ENCODE results near the gene ALPK1. TPM values are rescaled to one million over a fixed set of nuclear protein-coding genes. Genes with fewer than 3 reads are reported as not detected.
A peak's percentile ranks its signal among the peaks of the same experiment; 100 is the strongest.
"Not testable (repeated sequence)": the region's sequence is repeated elsewhere in the genome, so short reads cannot be mapped to it uniquely, and the experiment has no call there.

ALPK1 gene
- total RNA-seq, 1 experiment from 2014 or later, result 2.1 TPM

DNA sequence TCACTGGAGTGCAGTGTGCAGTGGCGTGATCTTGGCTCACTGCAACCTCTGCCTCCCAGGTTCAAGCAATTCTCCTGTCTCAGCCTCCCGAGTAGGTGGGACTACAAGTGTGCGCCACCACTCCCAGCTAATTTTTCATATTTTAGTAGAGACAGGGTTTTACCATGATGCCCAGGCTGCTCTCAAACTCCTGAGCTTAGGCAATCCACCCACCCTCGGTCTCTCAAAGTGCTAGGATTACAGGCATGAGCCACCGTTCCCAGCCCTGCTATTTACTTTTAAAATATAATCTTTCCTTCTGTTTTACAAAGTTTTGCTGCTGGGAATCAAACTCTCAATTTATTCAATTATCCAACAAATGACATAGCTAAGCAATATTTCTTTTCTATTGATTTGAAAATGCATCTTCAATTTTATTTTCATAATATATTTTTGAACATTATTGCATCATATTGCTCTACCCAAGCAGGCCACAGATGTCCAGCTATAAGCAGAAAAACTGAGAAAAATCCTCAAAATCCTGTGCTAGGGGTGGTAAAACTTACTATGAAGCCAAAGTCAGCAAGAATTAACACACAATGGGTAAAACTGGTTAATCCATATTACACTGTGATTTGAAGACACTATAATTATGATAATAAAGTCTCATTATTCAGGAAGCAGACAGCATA, 16.6 kb upstream of the ALPK1 start:
- Histone ChIP-seq H3K27me3 (no peaks in the 10 kb centered on the region), H3K4me3 (no peak overlapping the region), H3K9me3 (no peaks in the 10 kb centered on the region), H3K36me3 (no peaks in the 10 kb centered on the region)
- DNase-seq, result no peak

DNA sequence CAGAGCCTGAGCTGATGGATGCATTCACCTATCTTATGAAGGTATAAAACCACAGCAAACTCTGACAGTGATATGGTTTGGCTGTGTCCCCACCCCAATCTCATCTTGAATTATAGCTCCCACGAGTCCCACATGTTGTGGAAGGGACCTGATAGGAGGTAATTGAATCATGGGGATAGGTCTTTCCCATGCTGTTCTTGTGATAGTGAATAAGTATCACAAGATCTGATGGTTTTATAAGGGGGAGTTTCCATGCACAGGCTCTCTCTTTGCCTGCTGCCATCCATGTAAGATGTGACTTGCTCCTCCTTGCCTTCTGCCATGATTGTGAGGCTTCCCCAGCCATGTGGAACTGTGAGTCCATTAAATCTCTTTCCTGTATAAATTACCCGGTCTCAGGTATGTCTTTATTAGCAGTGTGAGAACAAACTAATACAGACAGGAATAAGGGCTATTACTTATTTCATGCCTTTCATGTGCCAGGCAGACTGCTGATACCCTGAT, 15.2 kb upstream of the ALPK1 start:
- H3K4me3 ChIP-seq, H3K9me3 ChIP-seq, H3K27me3 ChIP-seq, DNase-seq, H3K36me3 ChIP-seq: not testable (repeated sequence)

DNA sequence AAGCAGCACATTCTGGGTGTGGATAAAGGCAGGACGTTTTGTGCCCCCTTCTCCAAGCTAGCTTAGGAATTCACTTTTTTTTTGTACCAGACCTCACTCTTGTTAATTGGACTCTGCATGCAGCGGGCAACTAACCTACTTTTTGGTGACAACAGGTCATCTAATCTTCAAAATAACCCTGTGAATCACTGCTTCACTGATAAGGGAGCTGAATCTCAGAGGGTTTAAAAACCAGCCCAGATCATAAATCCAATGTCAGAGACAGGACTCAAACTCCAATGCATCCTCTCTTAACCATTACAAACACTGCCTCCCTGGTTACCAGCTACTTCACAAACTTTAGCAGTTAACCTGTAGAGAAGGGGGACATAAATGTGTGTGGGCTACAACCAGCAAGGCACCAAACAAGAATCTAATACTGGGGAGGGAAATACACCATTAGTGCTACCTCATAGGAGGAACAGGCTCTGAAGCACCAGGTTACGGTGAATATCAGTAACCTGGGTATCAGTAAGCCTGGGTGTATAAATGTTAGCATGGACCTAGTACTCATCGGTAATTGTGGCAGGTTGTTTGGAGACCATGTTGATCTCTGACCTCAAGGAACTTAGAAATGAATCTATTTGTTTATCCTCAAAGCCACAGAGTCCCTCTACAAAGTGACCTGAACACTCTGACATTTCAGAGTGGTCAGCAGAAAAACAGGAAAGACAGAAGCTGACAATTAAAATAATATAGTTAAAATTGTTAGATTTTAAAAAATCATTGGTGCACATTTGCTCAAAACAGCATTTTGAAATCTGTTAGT, 14.1 kb upstream of the ALPK1 start:
- no peak for DNase-seq
- no peak overlapping the region for H3K4me3 ChIP-seq
- H3K36me3 ChIP-seq, result no peaks in the 10 kb centered on the region
- no peaks in the 10 kb centered on the region for H3K27me3 ChIP-seq
- no peaks in the 10 kb centered on the region for H3K9me3 ChIP-seq

DNA sequence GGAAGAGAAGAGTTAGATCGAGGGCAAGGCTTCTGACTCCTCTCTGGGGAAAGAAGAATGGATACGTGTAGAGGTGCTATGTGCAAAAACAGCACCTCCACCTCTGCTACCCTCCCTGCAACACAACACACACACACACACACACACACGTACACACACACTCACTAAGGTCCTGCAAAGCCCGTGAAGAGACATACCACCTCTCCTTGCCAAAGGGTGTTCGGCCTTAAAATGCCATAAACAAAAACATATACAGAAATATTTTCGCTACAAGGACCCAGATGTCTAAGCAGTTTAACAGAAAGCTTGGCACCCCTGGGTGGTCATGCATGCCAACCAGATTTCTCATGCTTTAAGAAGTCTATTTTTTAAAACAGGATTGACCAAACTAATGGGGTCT, 13.0 kb upstream of the ALPK1 start:
- Histone ChIP-seq H3K36me3 (no peaks in the 10 kb centered on the region), H3K27me3 (no peaks in the 10 kb centered on the region), H3K4me3 (peak overlapping the region; percentile 67), H3K9me3 (no peaks in the 10 kb centered on the region)
- peak; percentile 19 for DNase-seq

GRCh38 chr4:112284662-112285411, 12.3 kb upstream of the ALPK1 start:
- peak; percentile 4 for DNase-seq
- no peaks in the 10 kb centered on the region for H3K9me3 ChIP-seq
- peak overlapping the region; percentile 67 for H3K4me3 ChIP-seq
- H3K36me3 ChIP-seq, result no peaks in the 10 kb centered on the region
- no peaks in the 10 kb centered on the region for H3K27me3 ChIP-seq

DNA sequence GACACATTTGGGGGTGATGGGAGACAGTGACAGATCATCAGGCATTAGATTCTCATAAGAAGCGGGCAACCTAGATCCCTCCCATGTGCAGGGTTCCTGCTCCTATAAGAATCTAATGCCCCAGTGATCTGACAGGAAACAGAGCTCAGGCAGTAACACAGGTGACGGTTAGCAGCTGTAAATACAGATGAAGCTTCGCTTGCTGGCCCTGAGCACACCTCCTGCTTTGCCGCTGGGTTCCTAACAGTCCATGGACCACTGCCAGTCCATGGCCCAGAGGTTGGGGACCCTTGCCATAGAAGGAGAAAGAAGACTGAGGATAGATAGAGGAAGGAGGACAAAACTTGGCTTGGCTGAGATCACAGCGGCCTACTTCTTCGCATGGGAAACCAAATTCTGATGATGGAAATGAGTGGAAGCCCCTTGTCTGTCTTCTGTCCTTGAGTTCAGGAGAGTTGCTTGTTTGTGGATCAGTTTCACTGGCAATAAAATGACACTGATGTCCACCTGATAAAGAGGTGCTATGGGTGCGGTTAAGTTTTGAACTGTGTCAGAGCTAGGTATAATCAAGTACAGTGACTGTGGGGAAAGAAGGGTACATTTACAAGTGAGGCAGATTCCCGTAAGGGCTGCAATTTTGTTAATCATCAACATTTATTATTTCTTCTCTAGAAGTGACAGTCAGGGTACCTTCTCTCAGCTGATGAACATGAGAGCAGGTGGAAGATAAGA, 9.7 kb upstream of the ALPK1 start:
- no peak overlapping the region for H3K4me3 ChIP-seq
- H3K9me3 ChIP-seq, result no peaks in the 10 kb centered on the region
- no peaks in the 10 kb centered on the region for H3K36me3 ChIP-seq
- H3K27me3 ChIP-seq, result no peaks in the 10 kb centered on the region
- no peak for DNase-seq

DNA sequence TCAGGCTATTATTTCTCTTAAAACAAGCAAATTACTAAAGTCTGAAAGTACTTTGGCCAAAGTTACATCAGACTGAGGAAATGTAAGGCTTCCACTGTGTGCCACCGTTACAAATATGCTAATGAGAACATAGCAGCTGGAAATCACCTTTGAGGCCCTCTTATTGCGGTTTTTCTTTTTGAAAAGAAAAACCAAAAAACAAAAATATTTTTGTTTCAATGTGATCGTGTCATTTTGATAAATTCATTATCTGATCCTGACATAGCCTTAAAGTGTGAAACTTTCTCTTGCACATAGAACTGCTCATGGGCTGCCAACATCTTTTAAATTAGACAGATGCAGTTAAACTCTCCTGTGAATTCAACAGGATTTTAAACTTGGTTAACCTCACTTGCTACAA, 8.7 kb upstream of the ALPK1 start:
- Histone ChIP-seq H3K36me3 (no peaks in the 10 kb centered on the region), H3K4me3 (no peak overlapping the region), H3K27me3 (no peaks in the 10 kb centered on the region), H3K9me3 (no peaks in the 10 kb centered on the region)
- no peak for DNase-seq

- DNase-seq, result no peak
- H3K4me3 ChIP-seq, result no peak overlapping the region
- H3K9me3 ChIP-seq, result no peaks in the 10 kb centered on the region
- H3K27me3 ChIP-seq, result no peaks in the 10 kb centered on the region
- H3K36me3 ChIP-seq, result no peaks in the 10 kb centered on the region
These were observed 7.5 kb upstream of the ALPK1 start for GRCh38 chr4:112289407-112290253.

GRCh38 chr4:112290341-112290740, 6.8 kb upstream of the ALPK1 start:
- DNase-seq, result no peak
- Histone ChIP-seq H3K36me3 (no peaks in the 10 kb centered on the region), H3K4me3 (no peak overlapping the region), H3K9me3 (no peaks in the 10 kb centered on the region), H3K27me3 (no peaks in the 10 kb centered on the region)

DNA sequence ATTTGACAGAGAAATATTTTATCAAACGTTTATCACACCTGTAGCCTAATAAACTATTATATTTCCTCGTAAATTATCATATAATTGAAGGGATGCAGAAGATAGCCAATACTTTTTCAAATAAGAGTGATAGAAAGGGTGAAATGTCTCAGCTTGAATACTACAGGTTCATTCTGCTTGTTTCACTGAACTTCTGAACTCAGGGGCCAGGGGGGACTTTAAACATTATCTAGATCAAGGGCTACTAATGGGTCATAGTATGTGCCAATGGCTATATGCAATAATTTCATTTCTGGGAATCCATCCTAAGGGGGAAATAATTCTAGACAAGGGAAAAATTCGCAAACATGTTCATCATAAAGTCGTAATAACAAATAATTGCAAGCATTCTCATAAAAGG, 2.6 kb downstream of the ALPK1 start:
- H3K9me3 ChIP-seq, result no peaks in the 10 kb centered on the region
- H3K36me3 ChIP-seq, result no peaks in the 10 kb centered on the region
- no peak overlapping the region for H3K4me3 ChIP-seq
- no peak for DNase-seq
- no peaks in the 10 kb centered on the region for H3K27me3 ChIP-seq

DNA sequence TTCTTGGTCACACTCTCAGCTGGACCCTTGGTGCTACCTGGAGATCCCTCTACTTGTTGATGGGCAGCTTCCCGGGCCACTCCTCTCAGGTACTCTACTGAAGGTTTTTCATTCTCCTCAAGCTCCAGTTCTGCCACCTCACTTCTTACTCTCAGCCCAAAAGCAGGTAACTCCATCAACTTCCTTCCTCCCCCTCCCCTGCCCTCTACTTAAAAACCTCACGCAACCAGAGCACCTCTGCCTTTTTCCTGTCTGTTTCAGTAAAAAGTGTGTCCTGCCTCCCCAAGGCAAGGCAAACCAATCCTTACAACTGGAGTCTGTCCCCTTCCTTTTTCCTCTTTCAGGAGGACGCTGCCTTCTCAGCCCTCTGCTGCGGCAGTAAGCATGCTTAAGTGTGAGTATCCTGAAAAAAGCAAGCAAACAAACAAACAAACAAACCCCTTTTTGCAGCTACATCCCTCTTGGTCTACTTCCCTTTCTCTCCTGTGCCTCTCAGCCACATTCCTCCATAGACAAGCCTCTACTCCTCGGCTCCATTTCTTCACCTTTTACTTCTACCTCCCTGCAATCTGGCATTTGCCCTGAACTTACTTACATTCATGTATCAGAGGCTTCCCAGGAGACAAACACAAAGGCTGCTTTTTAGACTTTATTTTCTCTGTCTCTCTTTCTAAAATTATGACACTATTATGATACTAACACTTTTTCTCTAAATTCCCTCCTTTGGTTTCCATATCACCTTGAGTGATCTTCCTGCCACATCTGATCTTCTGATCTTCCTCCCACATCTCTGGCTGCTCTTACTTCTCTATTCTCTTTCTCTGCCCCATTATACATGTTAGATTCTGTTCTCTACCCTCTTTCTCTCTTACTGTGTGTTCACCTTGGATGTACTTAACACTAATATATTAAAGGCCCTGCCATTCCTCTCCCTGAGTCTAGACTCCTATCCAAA, 5.4 kb downstream of the ALPK1 start:
- Histone ChIP-seq H3K36me3 (no peaks in the 10 kb centered on the region), H3K9me3 (no peaks in the 10 kb centered on the region), H3K27me3 (no peaks in the 10 kb centered on the region), H3K4me3 (no peak overlapping the region)
- DNase-seq, result no peak

- DNase-seq, H3K36me3 ChIP-seq: not testable (repeated sequence)
These were observed 8.3 kb downstream of the ALPK1 start for GRCh38 chr4:112305477-112305876.

GRCh38 chr4:112309263-112309791, 12.2 kb downstream of the ALPK1 start:
- H3K4me3 ChIP-seq, H3K36me3 ChIP-seq, H3K9me3 ChIP-seq, DNase-seq, H3K27me3 ChIP-seq: not testable (repeated sequence)

More at GRCh38 chr4:112305477-112305876, 8.3 kb downstream of the ALPK1 start:
- not testable (repeated sequence) for H3K9me3 ChIP-seq, H3K27me3 ChIP-seq, H3K4me3 ChIP-seq

- Histone ChIP-seq H3K4me3 (no peak overlapping the region), H3K27me3 (no peaks in the 10 kb centered on the region), H3K9me3 (no peaks in the 10 kb centered on the region), H3K36me3 (no peaks in the 10 kb centered on the region)
- no peak for DNase-seq
These were observed 14.3 kb downstream of the ALPK1 start for GRCh38 chr4:112311516-112311915.
